T-helper 2 cell (primary cell): ENCODE data around the gene MTCH1.

Experiments used
- DNase-seq, 5 experiments: peaks; one replicate each; pipeline versions ENCODE4 v3.0.0 to v3.0.0-alpha.2; 2012 to 2022

The MTCH1 gene

DNA sequence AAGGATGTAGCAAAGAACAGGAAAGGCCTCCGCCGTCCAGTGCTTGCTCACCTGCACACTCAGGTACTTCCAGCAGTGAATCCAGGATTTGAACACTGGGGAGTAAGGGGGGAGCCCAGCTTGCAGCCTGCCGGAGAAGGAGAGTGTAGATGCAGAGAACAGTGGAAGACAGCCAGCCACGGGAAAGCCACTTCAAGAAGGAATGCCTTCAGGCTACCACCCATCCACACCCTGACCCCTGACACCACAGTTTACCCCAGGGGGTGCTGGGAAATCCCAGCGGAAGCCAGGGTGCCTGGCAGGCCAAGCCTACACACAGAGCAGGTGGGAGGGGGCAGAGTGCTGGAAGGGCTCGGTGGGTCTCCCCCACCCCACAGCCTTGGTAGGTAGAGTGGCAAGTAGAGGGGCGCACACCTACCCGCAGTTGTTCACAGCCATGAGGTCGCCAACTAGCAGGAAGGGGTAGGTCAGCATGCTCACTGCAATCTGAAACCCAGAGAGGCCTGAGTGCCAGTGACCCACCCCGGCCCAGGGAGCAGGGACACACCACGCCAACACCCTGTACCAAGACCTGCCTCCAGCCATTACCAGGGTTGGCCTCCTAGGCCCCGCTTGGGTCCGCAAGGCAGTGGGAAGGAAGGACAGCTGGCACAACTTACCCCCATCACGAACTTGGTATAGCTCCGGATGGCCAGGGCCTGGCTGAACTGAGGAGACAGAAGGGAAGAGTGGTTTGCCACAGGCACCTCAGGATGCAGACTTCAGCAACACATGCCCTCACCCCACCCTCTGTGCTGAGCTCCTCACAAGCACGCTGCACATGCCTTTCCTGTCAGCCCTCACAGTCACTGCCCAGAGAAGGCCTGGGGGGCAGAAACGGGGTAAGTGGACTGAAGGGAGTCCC, 15.8 kb downstream of the MTCH1 start:
- DNase-seq, result no peak

- DNase-seq, result no peak
Measured at GRCh38 chr6:36969240-36969691, 16.7 kb downstream of the MTCH1 start.

DNA sequence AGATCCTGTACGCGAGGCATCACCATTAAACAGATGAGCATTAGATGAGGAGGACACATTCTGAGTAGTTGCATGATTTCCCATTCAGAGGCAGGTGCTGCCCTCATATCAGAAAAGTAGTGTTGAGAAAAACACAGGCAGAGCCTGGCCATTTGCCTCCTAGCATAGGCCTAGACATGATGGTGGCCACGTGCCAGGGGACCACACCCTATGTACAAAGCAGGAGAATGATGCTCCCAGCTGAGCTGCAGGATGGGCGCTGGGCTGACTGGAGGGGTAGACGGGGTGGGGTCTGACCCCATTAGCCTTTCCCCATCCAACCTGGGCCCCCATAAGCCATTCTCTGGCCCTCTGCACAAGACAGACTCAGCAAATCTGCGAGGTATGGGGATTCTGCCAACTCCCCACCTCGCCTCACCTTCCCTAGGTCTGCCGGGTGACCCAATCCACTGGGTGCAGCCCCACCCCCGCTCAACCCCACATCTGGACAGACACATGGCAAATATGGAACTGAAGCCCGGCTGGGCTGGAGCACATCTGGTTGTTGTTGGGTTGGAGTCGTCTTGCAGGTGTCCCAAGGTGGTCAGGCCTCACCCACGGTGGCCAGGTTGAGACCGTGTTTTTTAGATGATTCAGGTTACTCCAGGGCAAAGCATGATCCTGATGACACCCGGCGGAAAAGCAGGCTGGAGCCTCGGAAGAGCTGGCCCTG, 17.6 kb downstream of the MTCH1 start:
- DNase-seq, result no peak

- no peak for DNase-seq
Measured at GRCh38 chr6:36967757-36968156, 18.2 kb downstream of the MTCH1 start.

DNA sequence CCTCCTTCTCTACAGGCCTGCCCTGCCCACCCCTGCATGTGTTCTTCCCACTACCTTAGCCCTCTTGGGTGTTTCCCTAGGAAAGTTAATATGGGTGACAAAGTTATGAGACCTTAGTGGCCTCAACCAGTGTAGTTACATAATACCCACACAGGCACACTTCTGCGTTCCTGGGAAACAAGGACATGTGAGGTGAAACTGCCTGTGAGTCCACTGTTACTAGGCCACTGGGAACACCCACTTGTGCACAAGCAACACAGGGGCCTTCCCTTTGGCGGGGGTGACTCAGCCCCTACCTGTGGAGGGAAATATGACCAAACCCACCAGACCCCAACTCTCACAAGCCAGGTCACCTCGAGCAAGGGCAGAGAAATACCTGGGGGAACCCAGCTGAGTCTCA, 18.7 kb downstream of the MTCH1 start:
- no peak for DNase-seq

DNA sequence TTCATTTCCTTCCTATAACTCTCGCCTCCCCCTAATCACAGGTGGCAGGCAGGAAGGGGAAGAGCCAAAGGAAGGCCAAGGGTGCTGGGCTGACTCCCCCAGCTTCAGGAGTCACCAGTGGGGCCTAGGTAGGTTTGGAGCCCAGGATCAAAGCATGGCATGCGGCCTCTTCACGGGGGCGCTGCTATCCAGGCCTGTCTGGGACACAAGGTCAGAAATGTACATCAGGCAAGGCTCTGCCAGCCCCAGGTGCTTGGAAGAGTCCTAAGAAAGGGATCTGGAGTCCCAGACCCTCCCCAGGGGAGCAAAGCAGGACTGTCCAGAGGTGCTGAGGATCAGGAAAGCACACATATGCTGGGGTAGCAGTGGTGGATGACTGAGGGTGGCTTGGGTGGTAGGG, 21.1 kb downstream of the MTCH1 start:
- DNase-seq, result no peak

DNA sequence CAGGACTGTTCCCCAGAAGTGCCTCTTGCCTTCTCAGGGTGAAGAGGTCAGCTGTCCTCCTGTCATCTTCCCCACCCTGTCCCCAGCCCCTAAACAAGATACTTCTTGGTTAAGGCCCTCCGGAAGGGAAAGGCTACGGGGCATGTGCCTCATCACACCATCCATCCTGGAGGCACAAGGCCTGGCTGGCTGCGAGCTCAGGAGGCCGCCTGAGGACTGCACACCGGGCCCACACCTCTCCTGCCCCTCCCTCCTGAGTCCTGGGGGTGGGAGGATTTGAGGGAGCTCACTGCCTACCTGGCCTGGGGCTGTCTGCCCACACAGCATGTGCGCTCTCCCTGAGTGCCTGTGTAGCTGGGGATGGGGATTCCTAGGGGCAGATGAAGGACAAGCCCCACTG, 21.6 kb downstream of the MTCH1 start:
- DNase-seq, result no peak

GRCh38 chr6:36963451-36964290, 22.3 kb downstream of the MTCH1 start:
- DNase-seq, result peak in 1 of 5 experiments; percentile 56

- DNase-seq, result peak in 4 of 5 experiments; percentile 33 to 82 (median 70)
Measured at GRCh38 chr6:36962874-36963273, 23.1 kb downstream of the MTCH1 start.

GRCh38 chr6:36961441-36962435, 24.3 kb downstream of the MTCH1 start:
- no peak for DNase-seq

GRCh38 chr6:36959555-36960250, 26.3 kb downstream of the MTCH1 start:
- DNase-seq, result no peak

- no peak for DNase-seq
Measured at GRCh38 chr6:36958775-36959554, 27.0 kb downstream of the MTCH1 start.

DNA sequence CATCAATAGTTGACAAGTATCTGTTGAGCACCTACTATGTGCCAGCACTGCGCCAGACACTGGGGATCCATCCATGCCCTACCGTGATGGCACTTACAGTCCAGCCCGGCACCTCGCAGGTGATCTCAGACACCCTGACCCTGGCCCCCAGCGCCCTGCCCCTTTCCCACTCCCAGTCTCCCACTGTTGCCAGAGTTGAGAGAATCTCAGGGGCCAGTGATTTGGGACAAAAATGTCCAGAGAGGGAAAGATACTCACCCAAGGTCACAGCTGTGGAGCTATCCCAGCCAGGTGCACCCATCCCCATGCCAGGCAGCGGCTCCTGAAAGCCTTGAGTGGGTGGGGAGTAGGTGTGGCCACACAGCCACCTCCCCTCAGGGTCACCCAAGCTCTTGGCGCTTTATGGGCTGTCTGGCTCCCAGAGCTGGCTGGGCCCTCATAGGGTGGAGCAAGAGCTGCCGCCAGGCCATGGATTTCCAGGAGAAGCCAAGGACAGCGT, 28.2 kb downstream of the MTCH1 start:
- DNase-seq, result no peak

GRCh38 chr6:36956446-36956820, 29.6 kb downstream of the MTCH1 start:
- DNase-seq, result no peak

GRCh38 chr6:36955671-36956445, 30.1 kb downstream of the MTCH1 start:
- DNase-seq, result peak in 1 of 5 experiments; percentile 46

- no peak for DNase-seq
Measured at GRCh38 chr6:36955136-36955535, 30.9 kb downstream of the MTCH1 start.

DNA sequence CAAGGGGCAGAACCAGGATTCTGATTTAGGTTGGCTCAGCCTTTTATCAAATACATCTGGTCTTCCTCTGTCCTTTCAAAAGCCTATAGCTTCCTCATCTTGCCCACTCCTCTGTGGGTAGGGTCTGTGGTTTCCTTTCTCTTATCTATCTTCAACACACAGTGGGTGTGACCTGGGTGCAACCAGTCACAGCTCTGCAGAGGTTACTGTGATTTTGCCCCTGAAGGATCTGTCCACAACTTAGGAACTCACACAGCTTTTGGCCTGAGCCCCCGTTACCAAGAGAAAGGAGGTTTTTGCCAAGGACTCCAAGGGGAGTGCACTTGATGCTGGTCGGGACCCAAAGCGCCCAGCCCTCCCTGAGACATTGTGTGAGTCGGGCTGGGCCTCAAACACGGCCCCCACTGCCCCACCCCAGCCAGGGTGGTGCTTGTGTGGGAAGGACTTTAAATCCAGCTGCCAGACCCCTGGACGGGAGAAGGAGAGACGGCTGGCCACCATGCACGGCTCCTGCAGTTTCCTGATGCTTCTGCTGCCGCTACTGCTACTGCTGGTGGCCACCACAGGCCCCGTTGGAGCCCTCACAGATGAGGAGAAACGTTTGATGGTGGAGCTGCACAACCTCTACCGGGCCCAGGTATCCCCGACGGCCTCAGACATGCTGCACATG, 31.6 kb downstream of the MTCH1 start, which contains the start of gene PI16:
PI16 (plus strand) TSS at position 477 of the 670 bp plus-strand sequence; CDS start at position 500, 23 bp downstream.
- peak in 2 of 5 experiments; percentile 20 to 92 for DNase-seq

GRCh38 chr6:36953931-36954261, 32.1 kb downstream of the MTCH1 start:
- no peak for DNase-seq

DNA sequence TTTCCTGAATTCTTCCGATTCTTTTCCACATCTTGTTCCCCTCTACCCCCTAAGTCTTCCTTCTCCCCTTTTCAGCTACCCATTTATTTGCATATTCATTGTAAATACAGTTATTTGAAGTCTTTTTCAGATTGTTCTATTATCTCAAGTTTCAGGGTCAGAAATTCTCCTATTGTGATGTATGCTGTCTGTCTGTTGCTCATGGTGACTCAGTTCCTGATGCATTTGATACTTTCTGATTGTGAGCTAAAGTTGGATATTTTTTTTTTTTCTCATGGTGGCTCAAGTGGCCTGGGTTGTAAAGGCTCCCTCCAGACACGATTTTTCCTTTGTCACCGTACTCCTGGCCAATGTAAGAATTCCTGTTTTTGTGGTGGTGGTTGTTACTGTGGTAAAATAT, 36.4 kb downstream of the MTCH1 start:
- DNase-seq, result no peak
